GM12878 (cell line): ENCODE data around the gene STRN4. TPM values are rescaled to one million over a fixed set of nuclear protein-coding genes. Genes with fewer than 3 reads are reported as not detected.
A peak's percentile ranks its signal among the peaks of the same experiment; 100 is the strongest.

Experiments used
- BCL3 ChIP-seq: IDR thresholded peaks from 2 replicates; pipeline ENCODE4 v1.6.1; 2011; ENCODE audit warnings: borderline replicate concordance, low read depth, mild to moderate bottlenecking, moderate library complexity, low read length; ENCODE audit not compliant: insufficient read depth, poor library complexity, severe bottlenecking
- DPF2 ChIP-seq: fragments of 450-650 bp; IDR thresholded peaks from 2 replicates; pipeline ENCODE4 v1.6.1; 2017; ENCODE audit warnings: mild to moderate bottlenecking
- EP300 ChIP-seq, 2 experiments: fragments of 150-350 bp in 1 of 2; IDR thresholded peaks; 2 replicates each; pipeline ENCODE4 v1.6.1; 2011 to 2012; ENCODE audit warnings: low read depth in 2 of 2, low read length in 2 of 2, borderline replicate concordance in 1 of 2, improper control_type of control experiment in 1 of 2, inconsistent platforms in 1 of 2; ENCODE audit not compliant: control insufficient read depth in 1 of 2
- HDGF ChIP-seq: fragments of 450-650 bp; IDR thresholded peaks from 2 replicates; pipeline ENCODE4 v1.6.1; 2016; ENCODE audit warnings: antibody characterized with exemption
- IKZF1 ChIP-seq: fragments of 450-650 bp; conservative IDR thresholded peaks from 2 replicates; pipeline ENCODE4 v1.6.1; 2017; ENCODE audit warnings: antibody characterized with exemption, mild to moderate bottlenecking
- MEF2A ChIP-seq: IDR thresholded peaks from 2 replicates; pipeline ENCODE4 v1.6.1; 2011; ENCODE audit warnings: low read depth, mild to moderate bottlenecking, low read length, moderate library complexity; ENCODE audit not compliant: insufficient read depth
- MLLT1 ChIP-seq: fragments of 450-650 bp; IDR thresholded peaks from 2 replicates; pipeline ENCODE4 v1.6.1; 2016; ENCODE audit warnings: mild to moderate bottlenecking
- NR2C2 ChIP-seq: IDR thresholded peaks from 2 replicates; pipeline ENCODE4 v1.6.1; 2011; ENCODE audit warnings: borderline replicate concordance, low read depth; ENCODE audit not compliant: control insufficient read depth, insufficient read length
- RCOR1 ChIP-seq: conservative IDR thresholded peaks from 2 replicates; pipeline ENCODE4 v1.6.1; 2012; ENCODE audit warnings: low read depth, low read length, improper control_type of control experiment
- ZNF24 ChIP-seq: fragments of 450-650 bp; IDR thresholded peaks from 2 replicates; pipeline ENCODE4 v1.6.1; 2017; ENCODE audit warnings: antibody characterized with exemption, mild to moderate bottlenecking
- polyA plus RNA-seq, 11 experiments: library from polyadenylated mRNA; depleted of rRNA in 4 of 11; unstranded in 6 of 11; stranded (reverse) in 5 of 11; fragments of >200 nt; fragmentation: Nextera tagmentation in 4 of 11; fragmentation: Illumina TruSeq in 1 of 11; extraction: Ambion mirVana in 4 of 11; extraction: Trizol in 1 of 11; gene quantifications; 1 replicate in 1 of 11; 2 replicates in 10 of 11; pipeline versions ENCODE4 v1.2.1 to v1.2.3, GENCODE V29; 2011 to 2016; ENCODE audit warnings: inconsistent platforms in 2 of 11, missing spikeins in 2 of 11, low read depth in 1 of 11
- total RNA-seq, 4 experiments: library from RNA; depleted of rRNA in 3 of 4; stranded (reverse); fragments of >200 nt in 3 of 4; fragmentation: Illumina TruSeq in 1 of 4; extraction: Trizol in 1 of 4; gene quantifications; 2 replicates each; pipeline versions ENCODE4 v1.2.1 to v1.2.3, GENCODE V29; 2013 to 2021

The STRN4 gene
- total and polyA plus RNA-seq, 10 of the 15 experiments (the other 5 are each of a cell fraction or from before 2014, with no cell fraction given), result 0.42 to 62.8 (median 22.5) TPM

- TF ChIP-seq BCL3, result peak; percentile 67
- no peak for TF ChIP-seq NR2C2
- 0 out of 2 replicates have a peak, but pooled peaks have one; percentile 33 for TF ChIP-seq RCOR1
- no peak for TF ChIP-seq ZNF24
- TF ChIP-seq HDGF, result no peak
- TF ChIP-seq MLLT1, result peak; percentile 59; the same call in 1 of the 2 replicates
- peak; percentile 1 to 56; a peak in 1 of 4 replicates for TF ChIP-seq EP300 (IDR thresholded peaks at IDR 0.05; ENCODE audit: borderline replicate concordance in 1 of 2, control insufficient read depth in 1 of 2, low read depth in 2 of 2, low read length in 2 of 2)
- TF ChIP-seq IKZF1, result peak; percentile 83
- TF ChIP-seq MEF2A, result 0 out of 2 replicates have a peak, but pooled peaks have one; percentile 23
- peak; percentile 35; the same call in 1 of the 2 replicates for TF ChIP-seq DPF2
These were observed 27.9 kb downstream of the STRN4 start (continued) for GRCh38 chr19:46718157-46718933.
